Choroid plexus epithelial cell (primary cell): ENCODE data around the gene OR1E2.
"Not testable (repeated sequence)": the region's sequence is repeated elsewhere in the genome, so short reads cannot be mapped to it uniquely, and the experiment has no call there.

Experiments
- DNase-seq: peaks from one replicate; pipeline ENCODE4 v3.0.0-alpha.2; 2010; ENCODE audit warnings: low read depth
- H3K4me3 ChIP-seq: 2 replicates; pipeline ENCODE4 v1.5.1; 2011; ENCODE audit warnings: low read depth, mild to moderate bottlenecking, control low read depth, low read length, moderate library complexity
- CTCF ChIP-seq: conservative IDR thresholded peaks from 2 replicates; pipeline ENCODE4 v1.5.1; 2011; ENCODE audit warnings: low read depth, mild to moderate bottlenecking, control low read depth, inconsistent platforms, low read length, moderate library complexity

OR1E2 gene

GRCh38 chr17:3398310-3398709 lies 35.3 kb downstream of the OR1E2 start, which contains the start of gene OR1E1:
Gene OR1E1, minus strand, starts transcription at chr17:3398410. Its CDS starts 0 bp downstream, at chr17:3398410.
- no peak for DNase-seq
- H3K4me3 ChIP-seq, result no peak within 1 kb of the TSS
- no peak for TF ChIP-seq CTCF

- H3K4me3 ChIP-seq, DNase-seq: not testable (repeated sequence)
Observed at GRCh38 chr17:3397801-3398200, 35.8 kb downstream of the OR1E2 start.

- no peak for DNase-seq
- H3K4me3 ChIP-seq, result no peak overlapping the region
- TF ChIP-seq CTCF, result no peak
Observed at GRCh38 chr17:3389791-3390190, 43.9 kb downstream of the OR1E2 start.

- no peak for DNase-seq
- no peak within 1 kb of the TSS for H3K4me3 ChIP-seq
- no peak for TF ChIP-seq CTCF
Observed at GRCh38 chr17:3385869-3386816, 47.5 kb downstream of the OR1E2 start, which contains the start of gene OR3A2. Gene OR3A2, minus strand, starts transcription at chr17:3386308.
